ENCODE data around the gene CLASP1. TPM values are rescaled to one million over a fixed set of nuclear protein-coding genes. Genes with fewer than 3 reads are reported as not detected.

The CLASP1 gene
- total and polyA plus RNA-seq, 2 donors (not counting 3 experiments of a cell fraction or from before 2014, with no cell fraction given) = 10.0 to 57.9 TPM

- ChIA-PET POLR2A (interaction anchor here (1.1 kb wide), 1 partner anchor 15 kb away, joined by 5 read pairs; the partner anchor contains the start of gene RNU4ATAC), CTCF (interaction anchor here (0.9 to 1.3 kb wide), 2 partner anchors 15 to 44 kb away, joined by 4 to 5 read pairs; partner anchors contain the start of gene RNU4ATAC)
- no peaks in the 10 kb centered on the region for H3K36me3 ChIP-seq (ENCODE audit: control insufficient read depth in 2 of 2, extremely low read depth in 1 of 2, insufficient read depth in 2 of 2, low read length in 2 of 2)
- no peaks in the 10 kb centered on the region for H3K9me3 ChIP-seq (replicated peaks; ENCODE audit: control insufficient read depth, insufficient read depth, low read length)
- dilution Hi-C loops (cut with MboI; ENCODE audit: extremely low pct_ligation_motif_present, low sequenced_read_pairs) = no loop called here
- FAIRE-seq = no peak
- no peak overlapping the region for H2AFZ ChIP-seq (ENCODE audit: low read depth, low read length)
- intact Hi-C loops (cut with micrococcal nuclease) = no loop called here
- peaks cover 52% of the 10 kb centered on the region for H3K79me2 ChIP-seq (ENCODE audit: control insufficient read depth, insufficient read depth, low read length)
- no peaks in the 10 kb centered on the region for H3K27me3 ChIP-seq (ENCODE audit: control insufficient read depth in 2 of 2, insufficient read depth in 2 of 2, low read length in 2 of 2)
- H3K4me3 ChIP-seq (replicated peaks in 1 of 3; ENCODE audit: insufficient read depth in 1 of 3, low read depth in 1 of 3, low read length in 3 of 3) = no peak overlapping the region
- no peaks in the 10 kb centered on the region for H3K9me1 ChIP-seq (replicated peaks; ENCODE audit: control insufficient read depth, extremely low read depth, insufficient read depth, low read length)
- peaks cover 6% of the 10 kb centered on the region for H4K20me1 ChIP-seq (replicated peaks; ENCODE audit: control insufficient read depth, extremely low read depth, insufficient read depth, low read length)
- H3K4me2 ChIP-seq (ENCODE audit: insufficient read depth, low read length) = no peak overlapping the region
- no TSS peak for BruUV-seq (replicated peaks)
- H3K9ac ChIP-seq (replicated peaks; ENCODE audit: extremely low read depth, insufficient read depth, low read length) = no peak overlapping the region
- no peaks in the 10 kb centered on the region for H3K4me1 ChIP-seq (ENCODE audit: control insufficient read depth, extremely low read depth, insufficient read depth, low read length)
- DNase-seq (ENCODE audit: low read depth, low spot score) = no peak
- no peak overlapping the region for H3K27ac ChIP-seq (ENCODE audit: insufficient read depth, low read depth, low read length)
- no peak for TF ChIP-seq EZH2 (IDR thresholded peaks at IDR 0.05; ENCODE audit: borderline replicate concordance, low read depth, low read length, severe bottlenecking)
- no peak for TF ChIP-seq GATA2 (IDR thresholded peaks at IDR 0.05; ENCODE audit: insufficient read depth, insufficient read length, low read depth, low read length)
- no peak for TF ChIP-seq JUN (IDR thresholded peaks at IDR 0.05; ENCODE audit: borderline replicate concordance, insufficient read depth, insufficient read length, low read depth)
- TF ChIP-seq POLR2A (IDR thresholded peaks at IDR 0.05; ENCODE audit: low read depth, low read length) = no peak
- no peak for TF ChIP-seq FOS (IDR thresholded peaks at IDR 0.05; ENCODE audit: borderline replicate concordance, insufficient read depth, low read length)
- TF ChIP-seq MYC (IDR thresholded peaks at IDR 0.05; ENCODE audit: low read depth, low read length) = no peak
- no peak for TF ChIP-seq CTCF (IDR thresholded peaks at IDR 0.05; ENCODE audit: extremely low read depth in 1 of 2, insufficient read depth in 1 of 2, low read depth in 1 of 2, low read length in 2 of 2)
- no peak for TF ChIP-seq MAX (IDR thresholded peaks at IDR 0.05; ENCODE audit: insufficient read depth, insufficient read length)
- no peak for TF ChIP-seq POLR2AphosphoS5 (IDR thresholded peaks at IDR 0.05; ENCODE audit: insufficient read depth, low read depth, low read length)
Observed at GRCh38 chr2:121545913-121546312, 103.3 kb downstream of the CLASP1 start.

All from endothelial cell of umbilical vein (primary cell).